ENCODE results near the gene PLCL1. TPM values are rescaled to one million over a fixed set of nuclear protein-coding genes. Genes with fewer than 3 reads are reported as not detected.

The PLCL1 gene
- total RNA-seq, 3 donors from 2014 or later = 1.6 to 10.6 (median 2.0) TPM

GRCh38 chr2:197964720-197965119 is 160.3 kb downstream of the PLCL1 start:
- no peak for ATAC-seq

GRCh38 chr2:197965756-197966155 is 161.4 kb downstream of the PLCL1 start:
- intact Hi-C loops (cut with DNase I, micrococcal nuclease) = no loop called here
- ATAC-seq = no peak
- no peak for TF ChIP-seq CTCF (IDR thresholded peaks at IDR 0.05)

More at GRCh38 chr2:197964720-197965119, 160.3 kb downstream of the PLCL1 start:
- Histone ChIP-seq H3K9me3 (peaks cover 12% of the 10 kb centered on the region), H3K4me1 (ENCODE audit: low read depth) (no peaks in the 10 kb centered on the region), H3K4me3 (no peak overlapping the region), H3K36me3 (ENCODE audit: low read depth) (no peaks in the 10 kb centered on the region)
- no peak for TF ChIP-seq CTCF (IDR thresholded peaks at IDR 0.05)
- no peak for DNase-seq
- intact Hi-C loops (cut with DNase I, micrococcal nuclease) = no loop called here

GRCh38 chr2:197969391-197969893 is 165.0 kb downstream of the PLCL1 start:
- DNase-seq (no peak), ATAC-seq (no peak)
- TF ChIP-seq CTCF (IDR thresholded peaks at IDR 0.05) = no peak
- peaks cover 7% of the 10 kb centered on the region for H3K9me3 ChIP-seq
- intact Hi-C loops (cut with DNase I, micrococcal nuclease) = no loop called here
- no peaks in the 10 kb centered on the region for H3K36me3 ChIP-seq (ENCODE audit: low read depth)
- no peak overlapping the region for H3K4me3 ChIP-seq
- H3K4me1 ChIP-seq (ENCODE audit: low read depth) = no peaks in the 10 kb centered on the region

More at GRCh38 chr2:197965756-197966155, 161.4 kb downstream of the PLCL1 start:
- H3K36me3 ChIP-seq (ENCODE audit: low read depth) = no peaks in the 10 kb centered on the region
- H3K4me1 ChIP-seq (ENCODE audit: low read depth) = no peaks in the 10 kb centered on the region
- H3K4me3 ChIP-seq = no peak overlapping the region
- DNase-seq = no peak
- peaks cover 12% of the 10 kb centered on the region for H3K9me3 ChIP-seq

GRCh38 chr2:197972061-197972460 is 167.7 kb downstream of the PLCL1 start:
- Histone ChIP-seq H3K4me1 (ENCODE audit: low read depth) (no peaks in the 10 kb centered on the region), H3K36me3 (ENCODE audit: low read depth) (no peaks in the 10 kb centered on the region), H3K9me3 (no peaks in the 10 kb centered on the region), H3K4me3 (no peak overlapping the region)
- no peak for ATAC-seq
- TF ChIP-seq CTCF (IDR thresholded peaks at IDR 0.05) = no peak
- intact Hi-C loops (cut with DNase I, micrococcal nuclease) = no loop called here
- DNase-seq = peak in 1 of 3 donors; percentile 12

GRCh38 chr2:197972587-197972986 is 168.2 kb downstream of the PLCL1 start:
- Histone ChIP-seq H3K4me3 (no peak overlapping the region), H3K4me1 (ENCODE audit: low read depth) (no peaks in the 10 kb centered on the region), H3K36me3 (ENCODE audit: low read depth) (no peaks in the 10 kb centered on the region), H3K9me3 (no peaks in the 10 kb centered on the region)
- no peak for DNase-seq
- no peak for ATAC-seq
- intact Hi-C loops (cut with DNase I, micrococcal nuclease) = no loop called here
- TF ChIP-seq CTCF (IDR thresholded peaks at IDR 0.05) = no peak

- Histone ChIP-seq H3K9me3 (no peaks in the 10 kb centered on the region), H3K36me3 (ENCODE audit: low read depth) (no peaks in the 10 kb centered on the region), H3K4me3 (no peak overlapping the region), H3K4me1 (ENCODE audit: low read depth) (no peaks in the 10 kb centered on the region)
- TF ChIP-seq CTCF (IDR thresholded peaks at IDR 0.05) = no peak
- DNase-seq (no peak), ATAC-seq (no peak)
- intact Hi-C loops (cut with DNase I, micrococcal nuclease) = no loop called here
Measured at GRCh38 chr2:197973772-197974171, 169.4 kb downstream of the PLCL1 start.

All from mucosa of descending colon (tissue), 3 donors.